ENCODE results near the gene GTPBP1.

The GTPBP1 gene

DNA sequence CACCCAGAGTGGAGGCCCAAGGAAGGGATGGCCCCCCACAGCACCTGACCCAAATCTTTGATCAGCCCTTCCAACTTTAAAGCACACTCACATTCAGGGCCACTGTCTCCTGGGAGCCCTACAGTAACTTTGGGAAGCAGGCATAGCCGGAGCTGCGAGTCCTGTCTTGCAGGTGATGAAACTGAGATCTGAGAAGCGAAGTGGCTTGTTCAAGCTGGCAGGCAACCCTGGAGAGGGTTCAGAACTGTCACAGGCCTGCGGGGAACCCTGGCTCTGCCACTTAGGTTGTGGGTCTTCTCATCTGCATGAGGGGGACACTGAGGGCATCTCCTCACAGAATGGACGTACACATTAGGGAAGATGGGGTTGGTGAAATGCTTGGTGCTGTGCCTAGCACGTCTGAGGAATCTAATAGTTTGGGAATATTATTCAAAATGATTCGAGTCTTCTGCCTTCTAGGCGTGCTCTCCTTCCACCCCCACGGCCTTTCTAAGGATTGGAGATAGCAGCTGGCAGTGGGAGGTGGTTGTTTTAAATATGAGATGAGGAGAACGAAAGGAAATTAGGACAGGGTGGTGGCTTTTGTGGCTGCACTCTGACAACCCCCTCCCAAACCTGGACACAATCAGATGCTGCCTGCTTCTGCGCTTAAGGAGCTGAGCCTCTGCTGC, 68.9 kb downstream of the GTPBP1 start:
- H3K27ac ChIP-seq, result no peak overlapping the region
- TF ChIP-seq CTCF (conservative IDR thresholded peaks at IDR 0.05) (no peak), ZFX (IDR thresholded peaks at IDR 0.05) (no peak)

DNA sequence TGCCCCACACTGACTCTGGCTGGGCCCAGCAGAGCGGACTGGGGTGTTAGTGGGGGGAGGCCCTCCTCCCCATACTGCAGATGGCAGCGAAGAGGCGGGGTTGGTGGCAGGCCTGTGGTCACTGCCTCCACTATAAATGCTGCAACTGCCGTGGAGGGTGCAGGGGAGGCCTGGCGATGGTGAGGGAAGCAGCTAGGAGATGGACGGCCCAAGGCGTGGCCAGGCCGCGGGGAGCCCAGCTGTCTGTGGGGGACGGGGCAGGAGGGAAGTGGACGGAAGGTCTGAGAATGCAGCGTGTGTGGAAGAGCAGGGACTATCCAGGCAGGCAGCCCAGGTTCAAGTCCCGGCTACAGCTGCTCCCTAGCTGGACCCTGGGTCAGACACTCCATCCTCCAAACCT, 69.9 kb downstream of the GTPBP1 start:
- TF ChIP-seq CTCF (conservative IDR thresholded peaks at IDR 0.05) (no peak), ZFX (IDR thresholded peaks at IDR 0.05) (no peak)
- H3K27ac ChIP-seq, result no peak overlapping the region

GRCh38 chr22:38776086-38776485, 70.3 kb downstream of the GTPBP1 start:
- TF ChIP-seq CTCF (conservative IDR thresholded peaks at IDR 0.05), result no peak
- no peak for TF ChIP-seq ZFX (IDR thresholded peaks at IDR 0.05)

GRCh38 chr22:38777087-38777671, 71.4 kb downstream of the GTPBP1 start:
- H3K27ac ChIP-seq, result no peak overlapping the region
- TF ChIP-seq CTCF (conservative IDR thresholded peaks at IDR 0.05) (no peak), ZFX (IDR thresholded peaks at IDR 0.05) (no peak)

More at GRCh38 chr22:38776086-38776485, 70.3 kb downstream of the GTPBP1 start:
- H3K27ac ChIP-seq, result no peak overlapping the region

GRCh38 chr22:38781033-38781432, 75.3 kb downstream of the GTPBP1 start:
- TF ChIP-seq ZFX (IDR thresholded peaks at IDR 0.05), result no peak
- TF ChIP-seq CTCF (conservative IDR thresholded peaks at IDR 0.05), result no peak
- H3K27ac ChIP-seq, result no peak overlapping the region

DNA sequence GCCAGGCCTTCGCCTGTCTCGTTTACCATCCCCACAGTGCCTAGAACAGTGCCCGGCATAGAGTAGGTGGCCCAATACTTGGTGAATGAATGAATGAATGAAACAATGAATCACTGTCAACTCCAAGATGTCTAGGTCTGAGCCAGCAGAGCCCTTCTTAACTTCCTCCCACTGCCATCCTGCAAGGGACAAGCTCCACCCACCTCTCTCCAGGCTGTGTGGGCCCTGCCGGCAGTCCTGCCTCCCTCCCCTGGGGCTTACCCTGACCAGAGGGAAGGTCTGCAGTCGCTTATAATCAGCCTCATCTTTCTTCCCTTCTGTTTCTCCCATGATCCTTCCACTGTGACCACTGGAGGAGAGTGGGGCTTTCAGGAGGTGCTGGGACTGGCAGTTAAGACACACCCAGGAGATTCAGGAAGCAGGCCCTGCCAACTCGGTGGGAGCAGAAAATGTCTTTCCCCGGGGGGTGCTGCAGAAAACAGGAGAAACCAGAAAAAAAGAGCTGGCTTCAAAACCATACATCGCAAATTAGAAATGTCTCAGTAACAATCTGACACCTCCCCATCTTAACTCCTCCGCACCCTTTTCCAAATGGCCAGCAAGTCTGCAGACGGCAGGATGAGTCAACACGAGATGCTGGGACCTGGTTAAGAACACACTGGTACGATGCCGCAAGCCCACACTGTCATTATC, 76.8 kb downstream of the GTPBP1 start:
- no peak overlapping the region for H3K27ac ChIP-seq
- TF ChIP-seq ZFX (IDR thresholded peaks at IDR 0.05) (no peak), CTCF (conservative IDR thresholded peaks at IDR 0.05) (no peak)
